GM23248 (cell line): ENCODE measurements around the gene ZNF407.

ENCODE experiments used
- EZH2 ChIP-seq: fragments of 200-600 bp; sonication (generic); IDR thresholded peaks from 2 replicates; pipeline ENCODE4 v1.6.1; 2018; ENCODE audit warnings: antibody characterized with exemption, mild to moderate bottlenecking; ENCODE audit not compliant: insufficient read depth, poor library complexity, severe bottlenecking
- EZH2phosphoT487 ChIP-seq: fragments of 200-600 bp; sonication (generic); IDR thresholded peaks from 2 replicates; pipeline ENCODE4 v1.6.1; 2018; ENCODE audit warnings: antibody characterized with exemption, moderate library complexity, mild to moderate bottlenecking, low read depth; ENCODE audit not compliant: insufficient read depth

- TF ChIP-seq EZH2phosphoT487: no peak
- no peak for TF ChIP-seq EZH2
Observed at GRCh38 chr18:74679679-74680076, 82.0 kb downstream of the ZNF407 start.
